Measurements from ENCODE around the gene ATAD1.

Gene ATAD1

GRCh38 chr10:87753995-87754866 lies 63.8 kb downstream of the ATAD1 start:
- TF ChIP-seq RAD21 (IDR thresholded peaks at IDR 0.05; ENCODE audit: low read depth) (no peak), MAX (IDR thresholded peaks at IDR 0.05) (no peak)

GRCh38 chr10:87752566-87752965 lies 65.5 kb downstream of the ATAD1 start:
- TF ChIP-seq USF1 (IDR thresholded peaks at IDR 0.05) (no peak), YY1 (IDR thresholded peaks at IDR 0.05; ENCODE audit: low read depth) (no peak), TAF1 (IDR thresholded peaks at IDR 0.05; ENCODE audit: low read depth) (no peak), MAX (IDR thresholded peaks at IDR 0.05) (no peak), ZBTB7A (IDR thresholded peaks at IDR 0.05; ENCODE audit: low read depth) (no peak), CREB1 (IDR thresholded peaks at IDR 0.05; ENCODE audit: low read depth) (no peak), EP300 (IDR thresholded peaks at IDR 0.05; ENCODE audit: borderline replicate concordance) (no peak), NFIC (IDR thresholded peaks at IDR 0.05) (no peak), EGR1 (IDR thresholded peaks at IDR 0.05) (no peak), FOXM1 (IDR thresholded peaks at IDR 0.05; ENCODE audit: borderline replicate concordance, low read depth) (no peak), CEBPB (IDR thresholded peaks at IDR 0.05) (no peak), REST (IDR thresholded peaks at IDR 0.05; ENCODE audit: low read depth) (no peak), TCF12 (IDR thresholded peaks at IDR 0.05; ENCODE audit: low read depth) (no peak), TEAD4 (IDR thresholded peaks at IDR 0.05) (no peak), RAD21 (IDR thresholded peaks at IDR 0.05; ENCODE audit: low read depth) (no peak)

GRCh38 chr10:87751274-87751673 lies 66.8 kb downstream of the ATAD1 start:
- TF ChIP-seq USF1 (IDR thresholded peaks at IDR 0.05) = no peak
- no peak for TF ChIP-seq MAX (IDR thresholded peaks at IDR 0.05)
- TF ChIP-seq TAF1 (IDR thresholded peaks at IDR 0.05; ENCODE audit: low read depth) = no peak

GRCh38 chr10:87750817-87751216 lies 67.2 kb downstream of the ATAD1 start:
- no peak for TF ChIP-seq EGR1 (IDR thresholded peaks at IDR 0.05)
- no peak for TF ChIP-seq YY1 (IDR thresholded peaks at IDR 0.05; ENCODE audit: low read depth)
- no peak for TF ChIP-seq TAF1 (IDR thresholded peaks at IDR 0.05; ENCODE audit: low read depth)
- no peak for TF ChIP-seq TCF12 (IDR thresholded peaks at IDR 0.05; ENCODE audit: low read depth)
- TF ChIP-seq FOXM1 (IDR thresholded peaks at IDR 0.05; ENCODE audit: borderline replicate concordance, low read depth) = no peak
- no peak for TF ChIP-seq RAD21 (IDR thresholded peaks at IDR 0.05; ENCODE audit: low read depth)
- no peak for TF ChIP-seq ZBTB7A (IDR thresholded peaks at IDR 0.05; ENCODE audit: low read depth)
- no peak for TF ChIP-seq REST (IDR thresholded peaks at IDR 0.05; ENCODE audit: low read depth)
- TF ChIP-seq CEBPB (IDR thresholded peaks at IDR 0.05) = no peak

- TF ChIP-seq TAF1 (IDR thresholded peaks at IDR 0.05; ENCODE audit: low read depth) (no peak), NFIC (IDR thresholded peaks at IDR 0.05) (no peak), REST (IDR thresholded peaks at IDR 0.05; ENCODE audit: low read depth) (no peak), TCF12 (IDR thresholded peaks at IDR 0.05; ENCODE audit: low read depth) (no peak), TEAD4 (IDR thresholded peaks at IDR 0.05) (no peak), CEBPB (IDR thresholded peaks at IDR 0.05) (no peak), EP300 (IDR thresholded peaks at IDR 0.05; ENCODE audit: borderline replicate concordance) (no peak), FOXM1 (IDR thresholded peaks at IDR 0.05; ENCODE audit: borderline replicate concordance, low read depth) (no peak), MAX (IDR thresholded peaks at IDR 0.05) (no peak), EGR1 (IDR thresholded peaks at IDR 0.05) (no peak), ZBTB7A (IDR thresholded peaks at IDR 0.05; ENCODE audit: low read depth) (no peak), CREB1 (IDR thresholded peaks at IDR 0.05; ENCODE audit: low read depth) (no peak)
Observed at GRCh38 chr10:87750001-87750671, 67.9 kb downstream of the ATAD1 start.

Data from Ishikawa (cell line).